GM21723 (cell line): ENCODE measurements around the gene MAP6D1.

ENCODE experiments used
- ATAC-seq: cut with Tn5 transposase; IDR thresholded peaks from one replicate; pipeline ENCODE4 v1.9.1; 2021; ENCODE audit warnings: mild to moderate bottlenecking, moderate library complexity; ENCODE audit not compliant: unreplicated experiment

The MAP6D1 gene

GRCh38 chr3:183824761-183825455 lies 469 bp downstream of the MAP6D1 start:
- ATAC-seq: peak; percentile 37

GRCh38 chr3:183823963-183824362 lies 1.4 kb downstream of the MAP6D1 start:
- ATAC-seq: no peak

GRCh38 chr3:183822631-183823030 lies 2.7 kb downstream of the MAP6D1 start:
- no peak for ATAC-seq

- no peak for ATAC-seq
Measured at GRCh38 chr3:183819831-183820230, 5.5 kb downstream of the MAP6D1 start.

- ATAC-seq: no peak
Measured at GRCh38 chr3:183818706-183819624, 6.4 kb downstream of the MAP6D1 start.

- no peak for ATAC-seq
Measured at GRCh38 chr3:183818041-183818620, 7.2 kb downstream of the MAP6D1 start.

- ATAC-seq: no peak
Measured at GRCh38 chr3:183817639-183818038, 7.7 kb downstream of the MAP6D1 start.

GRCh38 chr3:183816681-183817510 lies 8.5 kb downstream of the MAP6D1 start:
- ATAC-seq: no peak

- no peak for ATAC-seq
Measured at GRCh38 chr3:183815951-183816475, 9.4 kb downstream of the MAP6D1 start.

- no peak for ATAC-seq
Measured at GRCh38 chr3:183815563-183815940, 9.8 kb downstream of the MAP6D1 start.

GRCh38 chr3:183814240-183814639 lies 11.1 kb downstream of the MAP6D1 start:
- no peak for ATAC-seq

- ATAC-seq: no peak
Measured at GRCh38 chr3:183812761-183813445, 12.5 kb downstream of the MAP6D1 start.

GRCh38 chr3:183811638-183812037 lies 13.7 kb downstream of the MAP6D1 start:
- no peak for ATAC-seq

- no peak for ATAC-seq
Measured at GRCh38 chr3:183810643-183811594, 14.5 kb downstream of the MAP6D1 start.

GRCh38 chr3:183809270-183809669 lies 16.1 kb downstream of the MAP6D1 start:
- ATAC-seq: no peak

- ATAC-seq: no peak
Measured at GRCh38 chr3:183808355-183808754, 17.0 kb downstream of the MAP6D1 start.

- no peak for ATAC-seq
Measured at GRCh38 chr3:183807881-183808280, 17.5 kb downstream of the MAP6D1 start.

- ATAC-seq: no peak
Measured at GRCh38 chr3:183807209-183807728, 18.1 kb downstream of the MAP6D1 start.

GRCh38 chr3:183802989-183803388 lies 22.4 kb downstream of the MAP6D1 start:
- ATAC-seq: no peak
